ENCODE measurements around the gene ST6GALNAC2. TPM values are rescaled to one million over a fixed set of nuclear protein-coding genes. Genes with fewer than 3 reads are reported as not detected.

Gene ST6GALNAC2
- total RNA-seq, 1 experiment from 2014 or later, result 23.0 TPM

- DNase-seq (ENCODE audit: low read depth, low spot score) (no peak), ATAC-seq (peak; percentile 8; the same call in 1 of the 2 replicates)
- BruUV-seq (replicated peaks), result no TSS peak
Measured at GRCh38 chr17:76566988-76567431, 18.6 kb downstream of the ST6GALNAC2 start.

DNA sequence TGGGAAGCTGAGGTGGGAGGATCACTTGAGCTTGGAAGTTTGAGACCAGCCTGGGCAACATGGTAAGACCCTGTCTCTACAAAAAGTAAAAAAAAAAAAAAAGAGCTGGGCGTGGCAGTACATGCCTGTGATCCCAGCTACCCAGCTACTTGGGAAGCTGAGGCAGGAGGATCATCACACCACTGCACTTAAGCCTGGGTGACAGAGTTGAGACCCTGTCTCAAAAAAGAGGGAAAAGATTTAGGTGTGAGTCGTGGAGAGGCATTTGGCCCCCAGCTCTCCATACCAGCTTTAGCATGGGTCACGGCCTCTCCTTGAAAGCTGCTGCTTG is 19.1 kb downstream of the ST6GALNAC2 start:
- no peak; the same call in 1 of the 2 replicates for ATAC-seq
- BruUV-seq (replicated peaks), result no TSS peak
- intact Hi-C loops (cut with micrococcal nuclease; ENCODE audit: unreplicated experiment), result loop anchor here (10.0 kb wide), 1 partner anchor 58 kb away; no protein-coding TSS in a partner anchor
- POLR2A ChIA-PET, result interaction anchor here (0.6 to 1.1 kb wide), 6 partner anchors 8 to 1790 kb away, joined by 3 to 11 read pairs (median 7); partner anchors contain the start of genes AANAT and ST6GALNAC2
- in situ Hi-C loops (cut with HindIII; ENCODE audit: low pct_unique_long_range_greater_than_20kb, low sequenced_read_pairs), result no loop called here
- Histone ChIP-seq H3K9me3 (ENCODE audit: control insufficient read depth, insufficient read depth, low read depth, low read length) (no peaks in the 10 kb centered on the region), H3K4me1 (ENCODE audit: control insufficient read depth, insufficient read depth, low read length) (peaks cover 70% of the 10 kb centered on the region), H3K27ac (ENCODE audit: low read length) (peak overlapping the region; percentile 85), H3K36me3 (ENCODE audit: control insufficient read depth, insufficient read depth, low read length) (peaks cover under 1% of the 10 kb centered on the region; the same call in 1 of the 2 replicates), H3K4me3 (ENCODE audit: low read depth in 2 of 2, low read length in 2 of 2) (no peak overlapping the region), H3K27me3 (ENCODE audit: control insufficient read depth, insufficient read depth, low read length) (no peaks in the 10 kb centered on the region)
- CTCF ChIA-PET, result interaction anchor here (0.6 to 1.1 kb wide), 2 partner anchors 9 to 19 kb away, joined by 3 to 6 read pairs; partner anchors contain the start of gene ST6GALNAC2
- TF ChIP-seq TCF7L2 (IDR thresholded peaks at IDR 0.05; ENCODE audit: low read depth, low read length) (no peak), SIN3A (IDR thresholded peaks at IDR 0.05; ENCODE audit: borderline replicate concordance, insufficient read depth, low read depth, low read length) (no peak), CTCF (IDR thresholded peaks at IDR 0.05) (no peak), POLR2AphosphoS5 (IDR thresholded peaks at IDR 0.05; ENCODE audit: low read depth, low read length) (no peak; the same call in 1 of the 2 replicates)
- TF ChIP-seq, protein P1, sequence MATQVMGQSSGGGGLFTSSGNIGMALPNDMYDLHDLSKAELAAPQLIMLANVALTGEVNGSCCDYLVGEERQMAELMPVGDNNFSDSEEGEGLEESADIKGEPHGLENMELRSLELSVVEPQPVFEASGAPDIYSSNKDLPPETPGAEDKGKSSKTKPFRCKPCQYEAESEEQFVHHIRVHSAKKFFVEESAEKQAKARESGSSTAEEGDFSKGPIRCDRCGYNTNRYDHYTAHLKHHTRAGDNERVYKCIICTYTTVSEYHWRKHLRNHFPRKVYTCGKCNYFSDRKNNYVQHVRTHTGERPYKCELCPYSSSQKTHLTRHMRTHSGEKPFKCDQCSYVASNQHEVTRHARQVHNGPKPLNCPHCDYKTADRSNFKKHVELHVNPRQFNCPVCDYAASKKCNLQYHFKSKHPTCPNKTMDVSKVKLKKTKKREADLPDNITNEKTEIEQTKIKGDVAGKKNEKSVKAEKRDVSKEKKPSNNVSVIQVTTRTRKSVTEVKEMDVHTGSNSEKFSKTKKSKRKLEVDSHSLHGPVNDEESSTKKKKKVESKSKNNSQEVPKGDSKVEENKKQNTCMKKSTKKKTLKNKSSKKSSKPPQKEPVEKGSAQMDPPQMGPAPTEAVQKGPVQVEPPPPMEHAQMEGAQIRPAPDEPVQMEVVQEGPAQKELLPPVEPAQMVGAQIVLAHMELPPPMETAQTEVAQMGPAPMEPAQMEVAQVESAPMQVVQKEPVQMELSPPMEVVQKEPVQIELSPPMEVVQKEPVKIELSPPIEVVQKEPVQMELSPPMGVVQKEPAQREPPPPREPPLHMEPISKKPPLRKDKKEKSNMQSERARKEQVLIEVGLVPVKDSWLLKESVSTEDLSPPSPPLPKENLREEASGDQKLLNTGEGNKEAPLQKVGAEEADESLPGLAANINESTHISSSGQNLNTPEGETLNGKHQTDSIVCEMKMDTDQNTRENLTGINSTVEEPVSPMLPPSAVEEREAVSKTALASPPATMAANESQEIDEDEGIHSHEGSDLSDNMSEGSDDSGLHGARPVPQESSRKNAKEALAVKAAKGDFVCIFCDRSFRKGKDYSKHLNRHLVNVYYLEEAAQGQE (IDR thresholded peaks at IDR 0.05; ENCODE audit: insufficient read depth in 1 of 2, low read depth in 2 of 2, low read length in 1 of 2), result no peak
- DNase-seq (ENCODE audit: low read depth, low spot score), result no peak

More at GRCh38 chr17:76566988-76567431, 18.6 kb downstream of the ST6GALNAC2 start:
- no peaks in the 10 kb centered on the region for H3K9me3 ChIP-seq (ENCODE audit: control insufficient read depth, insufficient read depth, low read depth, low read length)
- no peaks in the 10 kb centered on the region; the same call in 1 of the 2 replicates for H3K36me3 ChIP-seq (ENCODE audit: control insufficient read depth, insufficient read depth, low read length)
- TF ChIP-seq, protein P1 (IDR thresholded peaks at IDR 0.05; ENCODE audit: insufficient read depth in 1 of 2, low read depth in 2 of 2, low read length in 1 of 2), result no peak
- TF ChIP-seq POLR2AphosphoS5 (IDR thresholded peaks at IDR 0.05; ENCODE audit: low read depth, low read length), result peak; percentile 78
- TF ChIP-seq TCF7L2 (IDR thresholded peaks at IDR 0.05; ENCODE audit: low read depth, low read length), result no peak
- TF ChIP-seq CTCF (IDR thresholded peaks at IDR 0.05), result no peak
- peak; percentile 51; the same call in 1 of the 2 replicates for TF ChIP-seq SIN3A (IDR thresholded peaks at IDR 0.05; ENCODE audit: borderline replicate concordance, insufficient read depth, low read depth, low read length)
- H3K27me3 ChIP-seq (ENCODE audit: control insufficient read depth, insufficient read depth, low read length), result no peaks in the 10 kb centered on the region
- H3K27ac ChIP-seq (ENCODE audit: low read length), result peak overlapping the region; percentile 85
- no peak overlapping the region for H3K4me3 ChIP-seq (ENCODE audit: low read depth in 2 of 2, low read length in 2 of 2)
- peaks cover 65% of the 10 kb centered on the region for H3K4me1 ChIP-seq (ENCODE audit: control insufficient read depth, insufficient read depth, low read length)
- intact Hi-C loops (cut with micrococcal nuclease; ENCODE audit: unreplicated experiment), result loop anchor here (10.0 kb wide), 1 partner anchor 58 kb away; no protein-coding TSS in a partner anchor
- POLR2A ChIA-PET, result interaction anchor here (0.6 to 1.1 kb wide), 5 partner anchors 9 to 115 kb away, joined by 3 to 8 read pairs (median 4); partner anchors contain the start of gene ST6GALNAC2
- CTCF ChIA-PET, result interaction anchor here (0.5 to 1.1 kb wide), 4 partner anchors 10 to 207 kb away, joined by 3 to 6 read pairs (median 3); partner anchors contain the start of gene ST6GALNAC2
- in situ Hi-C loops (cut with HindIII; ENCODE audit: low pct_unique_long_range_greater_than_20kb, low sequenced_read_pairs), result no loop called here

Data from Panc1 (cell line).